ENCODE data around the gene ANGPTL4.

GRCh38 chr19:8352134-8352827 is 11.7 kb upstream of the ANGPTL4 start:
- TF ChIP-seq EGR1 (IDR thresholded peaks at IDR 0.05) (no peak), ZBTB7A (IDR thresholded peaks at IDR 0.05; ENCODE audit: low read depth) (no peak), YY1 (IDR thresholded peaks at IDR 0.05; ENCODE audit: low read depth) (no peak), REST (IDR thresholded peaks at IDR 0.05; ENCODE audit: low read depth) (no peak), RAD21 (IDR thresholded peaks at IDR 0.05; ENCODE audit: low read depth) (no peak), CEBPB (IDR thresholded peaks at IDR 0.05) (no peak), CREB1 (IDR thresholded peaks at IDR 0.05; ENCODE audit: low read depth) (no peak), TAF1 (IDR thresholded peaks at IDR 0.05; ENCODE audit: low read depth) (no peak), USF1 (IDR thresholded peaks at IDR 0.05) (no peak), EP300 (IDR thresholded peaks at IDR 0.05; ENCODE audit: borderline replicate concordance) (no peak), TCF12 (IDR thresholded peaks at IDR 0.05; ENCODE audit: low read depth) (no peak), NFIC (IDR thresholded peaks at IDR 0.05) (no peak), FOXM1 (IDR thresholded peaks at IDR 0.05; ENCODE audit: borderline replicate concordance, low read depth) (no peak), MAX (IDR thresholded peaks at IDR 0.05) (no peak)
